Endothelial cell of umbilical vein (primary cell): ENCODE measurements around the gene VPS9D1. TPM values are rescaled to one million over a fixed set of nuclear protein-coding genes. Genes with fewer than 3 reads are reported as not detected.

ENCODE experiments used
- BruUV-seq: library from RNA; stranded (reverse); fragments of 400-500 nt; replicated peaks from 2 replicates; lab custom pipeline; 2021; lab: Mats Ljungman, UMichigan
- CTCF ChIA-PET: fragments of 300-600, 350-600 bp; sonication (Branson Sonifier 250); formaldehyde crosslinking; loops from one replicate; lab custom pipeline; 2021; ENCODE audit warnings: antibody characterized with exemption, inconsistent platforms; lab: Charles Lee
- POLR2A ChIA-PET: fragments of 300-600, 350-600 bp; sonication (Branson Sonifier 250); formaldehyde crosslinking; loops from one replicate; lab custom pipeline; 2021; ENCODE audit warnings: antibody characterized with exemption, inconsistent platforms; lab: Charles Lee
- DNase-seq: peaks from one replicate; pipeline ENCODE4 v3.0.0-alpha.2; 2011; ENCODE audit warnings: low read depth, low spot score
- FAIRE-seq: peaks from 2 replicates; lab custom pipeline; 2011; peaks lifted over from hg19 to GRCh38; lab: Jason Lieb, UNC
- H2AFZ ChIP-seq: 2 replicates; pipeline ENCODE4 v1.6.0; 2012; ENCODE audit warnings: low read depth, low read length, control low read depth, inconsistent platforms
- H3K27ac ChIP-seq: 2 replicates; pipeline ENCODE4 v1.5.1; 2011; ENCODE audit warnings: low read depth, mild to moderate bottlenecking, control low read depth, low read length, moderate library complexity; ENCODE audit not compliant: insufficient read depth
- H3K27me3 ChIP-seq, 2 experiments: 2 replicates each; pipeline versions ENCODE4 v1.6.0 to v1.6.1; 2011; ENCODE audit warnings: low read length in 2 of 2, mixed read lengths in 1 of 2; ENCODE audit not compliant: control insufficient read depth in 2 of 2, insufficient read depth in 2 of 2
- H3K36me3 ChIP-seq, 2 experiments: 2 replicates in 1 of 2; 3 replicates in 1 of 2; pipeline ENCODE4 v1.5.1; 2011; ENCODE audit warnings: low read length in 2 of 2, mild to moderate bottlenecking in 1 of 2, moderate library complexity in 1 of 2; ENCODE audit not compliant: control insufficient read depth in 2 of 2, insufficient read depth in 2 of 2; ENCODE audit errors: extremely low read depth in 1 of 2
- H3K4me1 ChIP-seq: 3 replicates; pipeline ENCODE4 v1.5.1; 2011; ENCODE audit warnings: mild to moderate bottlenecking, low read length; ENCODE audit not compliant: control insufficient read depth, insufficient read depth; ENCODE audit errors: extremely low read depth
- H3K4me2 ChIP-seq: 2 replicates; pipeline ENCODE4 v1.6.1; 2011; ENCODE audit warnings: low read length, control low read depth, mixed read lengths; ENCODE audit not compliant: insufficient read depth
- H3K4me3 ChIP-seq, 3 experiments: fragments of 200-600 bp in 1 of 3; sonication (generic), shearing (Covaris generic) in 1 of 3; replicated peaks in 1 of 3; 2 replicates each; pipeline ENCODE4 v1.5.1; 2011 to 2016; ENCODE audit warnings: control low read depth in 3 of 3, low read length in 3 of 3, mild to moderate bottlenecking in 2 of 3, inconsistent platforms in 1 of 3, low read depth in 1 of 3, moderate library complexity in 1 of 3; ENCODE audit not compliant: insufficient read depth in 1 of 3
- H3K79me2 ChIP-seq: 2 replicates; pipeline ENCODE4 v1.6.0; 2012; ENCODE audit warnings: low read length, inconsistent platforms; ENCODE audit not compliant: control insufficient read depth, insufficient read depth
- H3K9ac ChIP-seq: replicated peaks from 2 replicates; pipeline ENCODE3; 2011; ENCODE audit warnings: low read length, control low read depth; ENCODE audit not compliant: insufficient read depth; ENCODE audit errors: extremely low read depth
- H3K9me1 ChIP-seq: replicated peaks from 3 replicates; pipeline ENCODE4 v1.6.0; 2011; ENCODE audit warnings: mild to moderate bottlenecking, low read length; ENCODE audit not compliant: control insufficient read depth, insufficient read depth; ENCODE audit errors: extremely low read depth
- H3K9me3 ChIP-seq: replicated peaks from 2 replicates; pipeline ENCODE4 v1.5.1; 2012; ENCODE audit warnings: low read length, inconsistent platforms; ENCODE audit not compliant: control insufficient read depth, insufficient read depth
- H4K20me1 ChIP-seq: replicated peaks from 2 replicates; pipeline ENCODE3; 2011; ENCODE audit warnings: mild to moderate bottlenecking, low read length; ENCODE audit not compliant: control insufficient read depth, insufficient read depth; ENCODE audit errors: extremely low read depth
- CTCF ChIP-seq, 2 donors: IDR thresholded peaks; 1 replicate in 1 of 2; 2 replicates in 1 of 2; pipeline ENCODE4 v1.5.1; 2011; ENCODE audit warnings: low read length in 2 of 2, mild to moderate bottlenecking in 2 of 2, moderate library complexity in 2 of 2, control low read depth in 1 of 2, inconsistent platforms in 1 of 2, low read depth in 1 of 2; ENCODE audit not compliant: insufficient read depth in 1 of 2; ENCODE audit errors: extremely low read depth in 1 of 2
- FOS ChIP-seq: IDR thresholded peaks from 2 replicates; pipeline ENCODE4 v1.6.1; 2011; ENCODE audit warnings: mild to moderate bottlenecking, low read length, moderate library complexity, borderline replicate concordance; ENCODE audit not compliant: insufficient read depth
- GATA2 ChIP-seq: IDR thresholded peaks from 2 replicates; pipeline ENCODE4 v1.7.0; 2011; ENCODE audit warnings: low read depth, mild to moderate bottlenecking, moderate library complexity, mixed read lengths, low read length; ENCODE audit not compliant: insufficient read length, insufficient read depth
- JUN ChIP-seq: IDR thresholded peaks from 2 replicates; pipeline ENCODE4 v1.6.1; 2011; ENCODE audit warnings: borderline replicate concordance, low read depth; ENCODE audit not compliant: insufficient read length, insufficient read depth
- MYC ChIP-seq: IDR thresholded peaks from one replicate; pipeline ENCODE4 v1.6.1; 2011; ENCODE audit warnings: mild to moderate bottlenecking, low read depth, low read length
- POLR2A ChIP-seq: IDR thresholded peaks from 2 replicates; pipeline ENCODE4 v1.6.1; 2012; ENCODE audit warnings: low read depth, mild to moderate bottlenecking, control low read depth, low read length
- POLR2AphosphoS5 ChIP-seq: IDR thresholded peaks from 2 replicates; pipeline ENCODE4 v1.6.1; 2012; ENCODE audit warnings: low read depth, mild to moderate bottlenecking, control low read depth, low read length, moderate library complexity; ENCODE audit not compliant: insufficient read depth
- dilution Hi-C: fragments of 300-500 bp; cut with MboI; formaldehyde crosslinking; loops from one replicate; pipeline ENCODE4 v1.15.0; 2019; ENCODE audit warnings: low sequenced_read_pairs; ENCODE audit not compliant: extremely low pct_ligation_motif_present
- intact Hi-C: fragments of 100-400 bp; cut with micrococcal nuclease; formaldehyde crosslinking; loops from one replicate; pipeline ENCODE4 v1.10.0; 2022
- polyA plus RNA-seq, 4 experiments: library from polyadenylated mRNA; depleted of rRNA in 3 of 4; stranded (reverse) in 3 of 4; unstranded in 1 of 4; fragments of >200 nt; gene quantifications; 2 replicates each; pipeline versions ENCODE4 v1.2.1 to v1.2.3, GENCODE V29; 2011 to 2012; ENCODE audit warnings: missing spikeins in 1 of 4
- total RNA-seq: library from RNA; stranded (reverse); gene quantifications from 2 replicates; pipeline ENCODE4 v1.2.3, GENCODE V29; 2021

Gene VPS9D1
- total and polyA plus RNA-seq, 2 donors (not counting 3 experiments of a cell fraction or from before 2014, with no cell fraction given), result 15.5 to 17.3 TPM

- no peak overlapping the region for H3K4me3 ChIP-seq
- H2AFZ ChIP-seq, result no peak overlapping the region
- no TSS peak for BruUV-seq
- no peak overlapping the region for H3K27ac ChIP-seq
- H3K79me2 ChIP-seq, result no peaks in the 10 kb centered on the region
- dilution Hi-C loops, result no loop called here
- POLR2A ChIA-PET, result interaction anchor here (0.6 kb wide), 1 partner anchor 35 kb away, joined by 3 read pairs; no protein-coding TSS in a partner anchor
- H3K9me3 ChIP-seq, result no peaks in the 10 kb centered on the region
- intact Hi-C loops, result no loop called here
- H3K9me1 ChIP-seq, result no peaks in the 10 kb centered on the region
- peaks cover 24 to 49% of the 10 kb centered on the region in 2 experiments for H3K36me3 ChIP-seq
- DNase-seq (no peak), FAIRE-seq (no peak)
- no peaks in the 10 kb centered on the region for H3K4me1 ChIP-seq
- H3K9ac ChIP-seq, result no peak overlapping the region
- no peaks in the 10 kb centered on the region for H4K20me1 ChIP-seq
- no peaks in the 10 kb centered on the region for H3K27me3 ChIP-seq
- no peak overlapping the region for H3K4me2 ChIP-seq
- CTCF ChIA-PET, result interaction anchor here (1.0 to 1.2 kb wide), 2 partner anchors 33 to 125 kb away, joined by 3 to 6 read pairs; no protein-coding TSS in a partner anchor
- no peak for TF ChIP-seq MYC
- no peak for TF ChIP-seq FOS
- no peak for TF ChIP-seq GATA2
- TF ChIP-seq POLR2A, result no peak
- no peak for TF ChIP-seq JUN
Observed at GRCh38 chr16:89739383-89739782, 18.7 kb upstream of the VPS9D1 start.

GRCh38 chr16:89738538-89739317 lies 18.0 kb upstream of the VPS9D1 start:
- Histone ChIP-seq H3K9ac (no peak overlapping the region), H3K27ac (no peak overlapping the region), H4K20me1 (no peaks in the 10 kb centered on the region), H3K9me1 (no peaks in the 10 kb centered on the region), H2AFZ (no peak overlapping the region), H3K9me3 (no peaks in the 10 kb centered on the region), H3K27me3 (no peaks in the 10 kb centered on the region), H3K4me2 (no peak overlapping the region), H3K4me3 (no peak overlapping the region), H3K36me3 (peaks cover 24 to 53% of the 10 kb centered on the region in 2 experiments), H3K4me1 (no peaks in the 10 kb centered on the region), H3K79me2 (no peaks in the 10 kb centered on the region)
- POLR2A ChIA-PET, result interaction anchor here (0.6 kb wide), 1 partner anchor 36 kb away, joined by 3 read pairs; no protein-coding TSS in a partner anchor
- FAIRE-seq (no peak), DNase-seq (no peak)
- dilution Hi-C loops, result no loop called here
- intact Hi-C loops, result no loop called here
- CTCF ChIA-PET, result interaction anchor here (1.0 to 1.2 kb wide), 2 partner anchors 33 to 126 kb away, joined by 3 to 6 read pairs; no protein-coding TSS in a partner anchor
- TF ChIP-seq POLR2AphosphoS5, result peak; percentile 12
- TF ChIP-seq CTCF (IDR thresholded peaks at IDR 0.05; ENCODE audit: extremely low read depth in 1 of 2, insufficient read depth in 1 of 2, low read depth in 1 of 2, low read length in 2 of 2), result no peak
- BruUV-seq, result TSS peak; percentile 6
